Duodenal mucosa (tissue), 2 donors: ENCODE data around the gene SPIN3.
A peak's percentile ranks its signal among the peaks of the same experiment; 100 is the strongest.
"Not testable (repeated sequence)": the region's sequence is repeated elsewhere in the genome, so short reads cannot be mapped to it uniquely, and the experiment has no call there.

ENCODE experiments used
- H3K27ac ChIP-seq: one replicate; pipeline ENCODE4 v1.7.0; 2013; ENCODE audit warnings: low read depth, low read length
- H3K27me3 ChIP-seq, 2 donors: one replicate each; pipeline ENCODE4 v1.7.0; 2013; ENCODE audit warnings: low read length in 2 of 2, control low read depth in 1 of 2; ENCODE audit not compliant: insufficient read depth in 2 of 2, control insufficient read depth in 1 of 2
- H3K36me3 ChIP-seq, 2 donors: one replicate each; pipeline ENCODE4 v1.7.0; 2013; ENCODE audit warnings: low read length in 2 of 2, control low read depth in 1 of 2; ENCODE audit not compliant: insufficient read depth in 2 of 2, control insufficient read depth in 1 of 2
- H3K4me1 ChIP-seq, 2 donors: one replicate each; pipeline ENCODE4 v1.7.0; 2013; ENCODE audit warnings: low read length in 2 of 2, control low read depth in 1 of 2; ENCODE audit not compliant: insufficient read depth in 2 of 2, control insufficient read depth in 1 of 2
- H3K4me3 ChIP-seq, 2 donors: one replicate each; pipeline ENCODE4 v1.7.0; 2013; ENCODE audit warnings: low read length in 2 of 2, low read depth in 1 of 2
- H3K9ac ChIP-seq, 2 donors: one replicate each; pipeline ENCODE4 v1.7.0; 2013; ENCODE audit warnings: low read length in 2 of 2, low read depth in 1 of 2
- H3K9me3 ChIP-seq, 2 donors: one replicate each; pipeline ENCODE4 v1.7.0; 2013; ENCODE audit warnings: low read length in 2 of 2, control low read depth in 1 of 2; ENCODE audit not compliant: control insufficient read depth in 1 of 2

Gene SPIN3

DNA sequence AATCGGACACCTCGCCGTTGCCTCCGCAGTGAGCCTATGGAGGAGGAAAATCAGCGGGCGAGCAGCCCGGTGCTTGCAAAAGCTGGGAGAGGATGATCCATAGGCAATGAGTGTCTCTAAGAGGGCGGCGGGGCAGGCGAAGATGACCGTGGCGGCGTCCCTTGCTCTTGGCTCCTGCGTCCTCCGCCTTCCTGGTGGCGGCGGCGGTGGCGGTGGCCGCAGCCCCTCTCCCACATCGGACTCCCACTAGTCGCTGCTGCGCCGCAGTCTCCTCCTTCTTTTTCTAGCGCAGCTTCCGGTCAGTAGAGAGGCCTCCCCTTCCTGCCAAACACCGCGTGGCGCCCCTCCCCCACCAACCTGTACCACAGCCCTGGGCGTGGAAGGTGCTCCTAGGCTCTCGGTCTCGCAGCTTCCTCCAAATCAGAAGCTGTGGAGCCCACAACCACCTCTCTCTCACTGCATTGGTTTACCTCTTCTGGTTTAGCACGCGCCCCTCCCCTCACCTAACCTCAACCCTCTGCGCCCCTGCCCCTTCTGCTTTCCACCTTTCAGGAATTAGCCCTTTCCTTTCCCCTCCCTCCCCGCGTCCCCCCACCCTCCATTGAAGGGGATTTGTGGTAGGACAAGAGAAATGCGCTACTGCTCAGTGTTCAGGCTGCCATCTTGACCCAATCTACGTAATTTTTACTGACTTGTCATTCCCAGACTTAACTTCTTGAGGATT is at the start of gene SPIN3:
Gene SPIN3, minus strand, starts transcription at position 271 of the 724 bp plus-strand sequence. CDS start 594 bp downstream, outside the sequence.
- Histone ChIP-seq H3K36me3 (no peaks in the 10 kb centered on the region), H3K4me1 (peaks cover 4 to 5% of the 10 kb centered on the region in 2 donors), H3K9ac (peak within 1 kb of the TSS; percentile 51 to 79), H3K27me3 (no peaks in the 10 kb centered on the region), H3K27ac (peak within 1 kb of the TSS; percentile 10), H3K9me3 (no peaks in the 10 kb centered on the region), H3K4me3 (peak within 1 kb of the TSS; percentile 82 to 85)

DNA sequence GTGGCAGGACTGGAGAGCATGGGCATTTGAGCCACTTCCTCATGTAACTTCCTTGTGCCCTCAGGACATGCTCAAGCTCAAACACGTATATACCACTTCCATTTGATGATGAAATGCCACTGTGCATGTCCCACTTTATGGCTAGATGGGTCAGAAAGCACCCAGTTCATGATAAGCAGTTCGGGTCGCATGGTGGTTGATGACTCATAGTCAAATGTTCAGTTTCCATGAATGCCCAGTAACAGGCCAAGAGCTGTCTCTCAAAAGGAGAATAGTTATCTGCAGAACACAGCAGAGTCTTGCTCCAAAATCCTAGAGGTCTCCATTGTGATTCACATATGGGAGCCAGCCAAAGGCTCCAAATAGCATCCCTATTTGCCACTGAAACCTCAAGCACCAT is 48.9 kb upstream of the SPIN3 start:
- no peaks in the 10 kb centered on the region for H3K36me3 ChIP-seq
- no peaks in the 10 kb centered on the region for H3K27me3 ChIP-seq

DNA sequence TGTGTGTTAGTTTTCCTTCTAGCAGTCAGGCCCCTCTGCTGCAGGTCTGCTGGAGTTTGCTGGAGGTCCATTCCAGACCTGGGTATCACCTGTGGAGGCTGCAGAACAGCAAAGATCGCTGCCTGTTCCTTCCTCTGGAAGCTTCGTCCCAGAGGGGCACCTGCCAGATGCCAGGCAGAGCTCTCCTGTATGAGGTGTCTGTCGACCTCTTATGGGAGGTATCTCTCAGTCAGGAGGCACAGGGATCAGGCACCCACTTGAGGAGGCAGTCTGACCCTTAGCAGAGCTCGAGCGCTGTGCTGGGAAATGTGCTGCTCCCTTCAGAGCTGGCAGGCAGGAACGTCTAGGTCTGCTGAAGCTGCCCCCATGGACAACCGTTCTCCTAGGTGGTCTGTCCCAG is 41.9 kb upstream of the SPIN3 start:
- not testable (repeated sequence) for H3K27me3 ChIP-seq, H3K36me3 ChIP-seq, H3K27ac ChIP-seq, H3K9ac ChIP-seq, H3K4me3 ChIP-seq, H3K9me3 ChIP-seq, H3K4me1 ChIP-seq

More for the DNA sequence above, 48.9 kb upstream of the SPIN3 start:
- no peak overlapping the region for H3K9ac ChIP-seq
- no peaks in the 10 kb centered on the region for H3K9me3 ChIP-seq
- H3K4me1 ChIP-seq, result no peaks in the 10 kb centered on the region
- no peak overlapping the region for H3K27ac ChIP-seq
- no peak overlapping the region for H3K4me3 ChIP-seq

DNA sequence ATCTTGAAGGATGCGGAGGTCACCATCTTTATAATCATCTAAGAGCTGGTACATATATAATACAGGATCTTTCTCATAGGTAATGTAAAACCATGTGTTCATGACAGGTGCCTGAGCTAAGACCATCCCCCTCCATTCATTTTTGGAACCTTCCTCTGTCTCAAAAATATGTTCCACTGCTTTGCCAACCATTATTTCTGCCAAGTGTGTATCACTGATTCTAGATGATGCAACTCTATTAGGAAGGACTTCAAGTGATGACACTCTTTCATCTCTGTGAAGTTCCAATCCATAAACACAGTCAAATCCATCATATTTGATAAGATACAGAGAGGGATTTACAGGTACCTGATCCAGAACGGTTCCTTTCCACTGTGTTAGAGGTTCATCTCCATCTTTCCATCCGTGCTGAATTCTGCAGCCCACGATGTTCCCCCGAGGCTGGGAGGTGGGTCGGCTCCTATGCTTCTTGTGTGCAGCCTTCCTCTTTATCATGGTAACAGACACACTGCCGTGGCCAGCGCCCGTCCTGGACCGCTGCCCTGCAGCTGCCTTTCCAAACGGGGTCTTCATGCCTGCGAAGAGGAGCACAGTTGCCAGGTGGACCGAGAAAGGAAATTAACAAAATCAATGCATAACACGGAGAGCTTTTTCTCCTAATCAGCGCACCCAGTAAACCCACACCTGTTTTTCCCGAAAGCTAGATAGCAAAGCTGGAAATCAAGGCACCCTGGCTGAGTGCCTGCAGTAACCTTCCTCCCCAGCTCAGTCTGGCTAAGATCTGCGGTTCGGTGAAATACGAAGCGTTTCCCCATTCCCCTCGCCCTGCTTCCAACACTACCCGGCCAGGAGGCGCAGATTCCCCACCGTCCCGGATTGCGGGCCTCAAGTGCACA is 718 bp downstream of the SPIN3 start:
- no peaks in the 10 kb centered on the region for H3K36me3 ChIP-seq
- no peaks in the 10 kb centered on the region for H3K27me3 ChIP-seq
- H3K9ac ChIP-seq, result peak overlapping the region; percentile 51 to 79
- H3K4me1 ChIP-seq, result peaks cover 4 to 5% of the 10 kb centered on the region in 2 donors
- no peaks in the 10 kb centered on the region for H3K9me3 ChIP-seq
- no peak overlapping the region for H3K27ac ChIP-seq
- H3K4me3 ChIP-seq, result peak overlapping the region; percentile 82 to 85

DNA sequence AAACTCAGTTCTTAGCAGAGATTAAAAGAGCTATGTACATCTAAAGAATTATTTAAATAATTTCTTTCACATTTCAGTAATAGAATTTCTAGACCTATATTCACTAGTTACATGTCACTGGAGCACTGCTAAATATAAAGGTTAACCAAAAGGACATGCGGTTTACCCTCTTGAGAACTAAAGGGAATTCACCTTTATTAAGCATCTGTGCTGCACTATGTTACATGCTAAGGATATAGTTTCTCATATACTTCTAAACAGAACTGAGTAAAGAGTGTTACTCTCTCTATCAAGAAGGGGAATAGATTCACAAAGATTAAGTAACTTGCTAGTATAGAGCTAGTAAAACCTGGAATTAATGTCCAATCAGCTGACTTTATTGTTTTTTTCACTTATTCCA is 7.6 kb downstream of the SPIN3 start:
- Histone ChIP-seq H3K4me1 (no peaks in the 10 kb centered on the region), H3K9ac (no peak overlapping the region), H3K4me3 (no peak overlapping the region), H3K36me3 (peaks cover 6 to 9% of the 10 kb centered on the region in 2 donors), H3K27ac (no peak overlapping the region), H3K9me3 (no peaks in the 10 kb centered on the region), H3K27me3 (no peaks in the 10 kb centered on the region)

DNA sequence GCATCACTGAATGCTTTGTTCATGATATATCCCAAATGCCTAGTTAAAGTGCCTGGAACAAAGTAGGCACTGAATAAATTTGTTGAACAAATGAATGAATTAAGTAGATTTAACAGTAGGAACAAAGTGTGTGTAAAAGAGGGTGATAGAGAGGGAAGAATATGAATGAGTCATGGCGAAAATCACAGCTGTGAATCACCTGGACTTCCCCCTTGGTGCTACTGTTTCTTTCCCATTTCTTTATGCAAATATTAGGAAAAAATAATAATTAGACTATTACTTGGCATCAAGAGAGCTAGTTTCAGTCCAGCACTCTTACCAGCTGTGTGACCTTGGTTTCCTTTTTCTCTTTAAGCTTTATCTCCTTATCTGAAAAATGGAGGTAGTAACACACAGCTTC is 9.2 kb downstream of the SPIN3 start:
- Histone ChIP-seq H3K4me1 (no peaks in the 10 kb centered on the region), H3K9me3 (no peaks in the 10 kb centered on the region), H3K9ac (no peak overlapping the region), H3K27me3 (no peaks in the 10 kb centered on the region), H3K4me3 (no peak overlapping the region), H3K27ac (no peak overlapping the region), H3K36me3 (peaks cover 6 to 9% of the 10 kb centered on the region in 2 donors)

DNA sequence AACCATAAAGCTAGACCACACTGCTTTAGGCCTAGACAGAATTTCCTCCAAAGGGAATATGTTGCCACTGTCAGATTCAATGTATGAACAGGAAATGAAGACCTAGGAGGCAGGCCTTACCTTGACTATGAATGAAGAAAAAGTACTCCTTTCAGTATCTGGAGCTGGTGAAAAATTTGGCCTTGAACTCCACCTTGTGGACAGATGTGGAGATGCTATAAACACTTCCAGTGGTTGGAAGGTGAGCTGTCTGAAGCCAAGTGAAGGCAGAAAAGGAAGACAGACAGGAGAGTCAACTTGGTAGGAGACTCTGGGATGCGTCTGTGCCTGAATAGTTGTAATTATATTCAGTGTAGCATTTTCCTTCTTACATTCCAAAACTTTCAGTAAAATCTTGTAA is 17.2 kb downstream of the SPIN3 start:
- Histone ChIP-seq H3K27ac (no peak overlapping the region), H3K27me3 (no peaks in the 10 kb centered on the region), H3K4me1 (no peaks in the 10 kb centered on the region), H3K9ac (no peak overlapping the region), H3K36me3 (peaks cover 9 to 19% of the 10 kb centered on the region in 2 donors), H3K4me3 (no peak overlapping the region), H3K9me3 (no peaks in the 10 kb centered on the region)

DNA sequence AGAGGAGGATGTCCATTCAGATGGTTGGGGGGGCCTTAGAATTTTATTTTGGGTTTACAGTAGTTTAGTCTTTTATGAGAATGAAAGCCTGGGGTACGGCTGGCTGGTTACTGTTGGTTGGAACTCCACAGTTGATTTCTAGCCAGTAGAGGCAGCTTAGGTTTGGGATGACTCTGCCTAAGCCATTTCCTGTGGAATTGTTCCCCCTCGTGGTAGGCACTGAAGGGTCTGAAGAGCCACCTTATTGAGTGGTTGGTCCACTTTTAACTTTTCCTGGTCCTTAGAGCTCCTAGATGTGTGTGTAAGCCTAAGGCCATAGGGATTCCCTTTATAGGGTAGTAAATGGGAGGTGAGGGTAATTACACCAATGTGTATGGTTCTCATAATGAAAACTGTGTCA is 19.7 kb downstream of the SPIN3 start:
- H3K36me3 ChIP-seq, result peaks cover 4 to 14% of the 10 kb centered on the region in 2 donors
- H3K27me3 ChIP-seq, result no peaks in the 10 kb centered on the region
- no peak overlapping the region for H3K27ac ChIP-seq
- no peak overlapping the region for H3K9ac ChIP-seq
- no peaks in the 10 kb centered on the region for H3K4me1 ChIP-seq
- H3K9me3 ChIP-seq, result no peaks in the 10 kb centered on the region
- no peak overlapping the region for H3K4me3 ChIP-seq

DNA sequence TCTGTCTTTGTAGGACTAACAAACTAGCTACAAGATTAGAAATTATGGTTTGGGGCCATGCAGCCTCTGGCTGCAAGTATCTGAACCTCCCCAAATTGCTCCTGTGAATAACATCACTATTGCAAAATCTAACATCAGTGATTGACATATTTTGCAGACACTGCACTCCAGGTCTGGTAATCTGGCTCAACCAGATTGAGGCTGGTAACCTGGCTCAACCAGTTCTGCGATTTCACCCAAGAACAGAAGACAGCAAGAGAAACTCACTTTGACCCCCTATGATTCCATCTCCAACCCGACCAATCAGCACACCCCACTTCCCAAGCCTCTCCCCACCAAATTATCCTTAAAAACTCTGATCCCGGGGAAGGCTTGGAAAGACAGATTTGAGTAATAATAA is 20.9 kb downstream of the SPIN3 start:
- H3K9ac ChIP-seq, result no peak overlapping the region
- no peaks in the 10 kb centered on the region for H3K9me3 ChIP-seq
- no peaks in the 10 kb centered on the region for H3K27me3 ChIP-seq
- H3K4me3 ChIP-seq, result no peak overlapping the region
- H3K4me1 ChIP-seq, result no peaks in the 10 kb centered on the region
- peaks cover 4 to 14% of the 10 kb centered on the region in 2 donors for H3K36me3 ChIP-seq
- H3K27ac ChIP-seq, result no peak overlapping the region

DNA sequence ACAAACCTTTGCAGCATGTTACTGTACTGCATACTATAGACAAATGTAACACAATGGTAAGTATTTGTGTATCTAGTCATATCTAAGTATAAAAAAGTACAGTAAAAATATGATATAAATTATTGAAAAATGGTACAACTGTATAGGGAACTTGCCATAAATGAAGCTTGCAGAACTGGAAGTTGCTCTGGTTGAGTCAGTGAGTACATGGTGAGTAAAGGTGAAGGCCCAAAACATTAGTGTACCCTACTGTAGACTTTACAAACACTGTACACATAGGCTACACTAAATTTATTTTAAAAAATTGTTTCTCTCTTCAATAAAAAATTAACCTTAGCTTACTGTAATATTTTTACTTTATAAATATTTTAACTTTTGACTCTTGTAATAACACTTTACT is 25.8 kb downstream of the SPIN3 start:
- Histone ChIP-seq H3K9ac (no peak overlapping the region), H3K27ac (no peak overlapping the region), H3K36me3 (no peaks in the 10 kb centered on the region), H3K4me3 (no peak overlapping the region), H3K9me3 (no peaks in the 10 kb centered on the region), H3K4me1 (no peaks in the 10 kb centered on the region), H3K27me3 (no peaks in the 10 kb centered on the region)
